NB4 (cell line): ENCODE results near the gene GPBP1.

ENCODE experiments used
- POLR2A ChIP-seq: IDR thresholded peaks from 2 replicates; pipeline ENCODE4 v1.6.1; 2011; ENCODE audit warnings: mild to moderate bottlenecking; ENCODE audit not compliant: insufficient read length; ENCODE audit errors: extremely low read depth
- TF ChIP-seq, protein P1 (sequence below): IDR thresholded peaks from one replicate; pipeline ENCODE4 v1.5.1; 2012; ENCODE audit warnings: low read depth, low read length

DNA sequence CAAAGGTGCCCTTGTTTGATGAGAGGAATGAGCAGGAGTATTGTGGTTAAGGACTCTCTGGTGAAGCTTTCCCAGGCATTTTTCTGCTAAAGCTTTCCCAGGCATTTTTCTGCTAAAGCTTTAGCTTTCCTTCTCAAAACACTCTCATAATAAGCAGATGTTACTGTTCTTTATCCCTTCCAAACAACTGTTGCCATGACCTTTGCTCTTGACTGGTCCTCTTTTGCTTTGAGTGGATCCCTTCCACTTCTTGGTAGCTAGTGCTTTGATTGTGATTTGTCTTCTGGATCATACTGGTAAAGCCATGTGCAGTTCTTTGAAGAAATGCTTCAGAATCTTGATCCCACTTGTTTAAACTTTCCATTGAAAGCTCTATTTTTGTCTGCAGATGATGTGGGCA lies 85.8 kb downstream of the GPBP1 start:
- TF ChIP-seq, protein P1, sequence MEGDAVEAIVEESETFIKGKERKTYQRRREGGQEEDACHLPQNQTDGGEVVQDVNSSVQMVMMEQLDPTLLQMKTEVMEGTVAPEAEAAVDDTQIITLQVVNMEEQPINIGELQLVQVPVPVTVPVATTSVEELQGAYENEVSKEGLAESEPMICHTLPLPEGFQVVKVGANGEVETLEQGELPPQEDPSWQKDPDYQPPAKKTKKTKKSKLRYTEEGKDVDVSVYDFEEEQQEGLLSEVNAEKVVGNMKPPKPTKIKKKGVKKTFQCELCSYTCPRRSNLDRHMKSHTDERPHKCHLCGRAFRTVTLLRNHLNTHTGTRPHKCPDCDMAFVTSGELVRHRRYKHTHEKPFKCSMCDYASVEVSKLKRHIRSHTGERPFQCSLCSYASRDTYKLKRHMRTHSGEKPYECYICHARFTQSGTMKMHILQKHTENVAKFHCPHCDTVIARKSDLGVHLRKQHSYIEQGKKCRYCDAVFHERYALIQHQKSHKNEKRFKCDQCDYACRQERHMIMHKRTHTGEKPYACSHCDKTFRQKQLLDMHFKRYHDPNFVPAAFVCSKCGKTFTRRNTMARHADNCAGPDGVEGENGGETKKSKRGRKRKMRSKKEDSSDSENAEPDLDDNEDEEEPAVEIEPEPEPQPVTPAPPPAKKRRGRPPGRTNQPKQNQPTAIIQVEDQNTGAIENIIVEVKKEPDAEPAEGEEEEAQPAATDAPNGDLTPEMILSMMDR: no peak
- TF ChIP-seq POLR2A: no peak
